ENCODE measurements around the gene ITPR1. TPM values are rescaled to one million over a fixed set of nuclear protein-coding genes. Genes with fewer than 3 reads are reported as not detected.
A peak's percentile ranks its signal among the peaks of the same experiment; 100 is the strongest.

Gene ITPR1
- total RNA-seq, 1 experiment from 2014 or later, result 48.5 TPM

GRCh38 chr3:4570840-4571621, 77.9 kb downstream of the ITPR1 start:
- H3K9ac ChIP-seq (ENCODE audit: low read length), result no peak overlapping the region
- peaks cover 24% of the 10 kb centered on the region for H3K4me1 ChIP-seq (ENCODE audit: insufficient read depth, low read length)

GRCh38 chr3:4571690-4572334, 78.7 kb downstream of the ITPR1 start:
- Histone ChIP-seq H3F3A (ENCODE audit: low read length, unreplicated experiment) (peaks cover 4% of the 10 kb centered on the region), H3K4me2 (ENCODE audit: low read length) (no peak overlapping the region), H3K79me2 (ENCODE audit: low read length) (no peaks in the 10 kb centered on the region), H3K9ac (ENCODE audit: low read length) (no peak overlapping the region), H3K9me3 (ENCODE audit: low read length) (no peaks in the 10 kb centered on the region), H3K4me3 (ENCODE audit: low read length) (no peak overlapping the region), H2AFZ (ENCODE audit: low read length) (no peak overlapping the region), H3K36me3 (ENCODE audit: low read depth, low read length) (no peaks in the 10 kb centered on the region), H3K27ac (ENCODE audit: low read length) (no peak overlapping the region), H3K27me3 (ENCODE audit: low read length) (no peaks in the 10 kb centered on the region), H4K20me1 (ENCODE audit: low read length) (no peaks in the 10 kb centered on the region), H3K4me1 (ENCODE audit: insufficient read depth, low read length) (peaks cover 16% of the 10 kb centered on the region), H3K9me2 (replicated peaks; ENCODE audit: low read length) (no peaks in the 10 kb centered on the region)
- peak; percentile 54 for ATAC-seq
- ChIA-PET CTCF (interaction anchor here (1.0 kb wide), 1 partner anchor 53 kb away, joined by 3 read pairs; no protein-coding TSS in a partner anchor), POLR2A (ENCODE audit: unreplicated experiment) (no interaction called here)
- no TSS peak for BruUV-seq (replicated peaks)
- peak; percentile 32 for DNase-seq
- TF ChIP-seq CTCF (conservative IDR thresholded peaks at IDR 0.05; ENCODE audit: low read depth, low read length) (peak; percentile 56), EZH2 (IDR thresholded peaks at IDR 0.05; ENCODE audit: low read length, unreplicated experiment) (no peak)
- intact Hi-C loops (cut with micrococcal nuclease), result no loop called here

More at GRCh38 chr3:4570840-4571621, 77.9 kb downstream of the ITPR1 start:
- ATAC-seq (no peak), DNase-seq (no peak)
- Histone ChIP-seq H3K4me2 (ENCODE audit: low read length) (no peak overlapping the region), H4K20me1 (ENCODE audit: low read length) (no peaks in the 10 kb centered on the region), H3K4me3 (ENCODE audit: low read length) (no peak overlapping the region), H3K36me3 (ENCODE audit: low read depth, low read length) (no peaks in the 10 kb centered on the region), H3K27me3 (ENCODE audit: low read length) (no peaks in the 10 kb centered on the region), H2AFZ (ENCODE audit: low read length) (no peak overlapping the region), H3K27ac (ENCODE audit: low read length) (no peak overlapping the region), H3K9me3 (ENCODE audit: low read length) (no peaks in the 10 kb centered on the region), H3K79me2 (ENCODE audit: low read length) (no peaks in the 10 kb centered on the region), H3K9me2 (replicated peaks; ENCODE audit: low read length) (no peaks in the 10 kb centered on the region), H3F3A (ENCODE audit: low read length, unreplicated experiment) (peaks cover 5% of the 10 kb centered on the region)
- no peak for TF ChIP-seq EZH2phosphoT487 (IDR thresholded peaks at IDR 0.05; ENCODE audit: borderline replicate concordance, low read length)
- TF ChIP-seq EZH2 (IDR thresholded peaks at IDR 0.05; ENCODE audit: low read length, unreplicated experiment), result no peak
- no peak for TF ChIP-seq CTCF (conservative IDR thresholded peaks at IDR 0.05; ENCODE audit: low read depth, low read length)
- ChIA-PET POLR2A (ENCODE audit: unreplicated experiment) (no interaction called here), CTCF (interaction anchor here (1.0 kb wide), 1 partner anchor 52 kb away, joined by 3 read pairs; no protein-coding TSS in a partner anchor)
- intact Hi-C loops (cut with micrococcal nuclease), result no loop called here
- BruUV-seq (replicated peaks), result no TSS peak

- ChIA-PET CTCF (no interaction called here), POLR2A (ENCODE audit: unreplicated experiment) (no interaction called here)
- H3K4me3 ChIP-seq (ENCODE audit: low read length), result no peak overlapping the region
- no peak overlapping the region for H2AFZ ChIP-seq (ENCODE audit: low read length)
- H3K9me3 ChIP-seq (ENCODE audit: low read length), result no peaks in the 10 kb centered on the region
- ATAC-seq, result no peak
- no peaks in the 10 kb centered on the region for H4K20me1 ChIP-seq (ENCODE audit: low read length)
- BruUV-seq (replicated peaks), result no TSS peak
- H3K4me1 ChIP-seq (ENCODE audit: insufficient read depth, low read length), result peaks cover 10% of the 10 kb centered on the region; the same call in 1 of the 2 replicates
- H3K27me3 ChIP-seq (ENCODE audit: low read length), result no peaks in the 10 kb centered on the region
- no peaks in the 10 kb centered on the region for H3K79me2 ChIP-seq (ENCODE audit: low read length)
- TF ChIP-seq CTCF (conservative IDR thresholded peaks at IDR 0.05; ENCODE audit: low read depth, low read length) (no peak), EZH2 (IDR thresholded peaks at IDR 0.05; ENCODE audit: low read length, unreplicated experiment) (no peak), EZH2phosphoT487 (IDR thresholded peaks at IDR 0.05; ENCODE audit: borderline replicate concordance, low read length) (no peak)
- H3F3A ChIP-seq (ENCODE audit: low read length, unreplicated experiment), result no peaks in the 10 kb centered on the region
- intact Hi-C loops (cut with micrococcal nuclease), result no loop called here
- no peak for DNase-seq
- no peak overlapping the region for H3K4me2 ChIP-seq (ENCODE audit: low read length)
- no peak overlapping the region for H3K27ac ChIP-seq (ENCODE audit: low read length)
- H3K36me3 ChIP-seq (ENCODE audit: low read depth, low read length), result no peaks in the 10 kb centered on the region
- H3K9me2 ChIP-seq (replicated peaks; ENCODE audit: low read length), result no peaks in the 10 kb centered on the region
- no peak overlapping the region for H3K9ac ChIP-seq (ENCODE audit: low read length)
Observed at GRCh38 chr3:4573153-4573552, 80.0 kb downstream of the ITPR1 start.
